NCI-H1694 treated with DMSO at 0.1 percent for 48 hours (cell line): ENCODE data around the gene ADGRD1.
"Not testable (repeated sequence)": the region's sequence is repeated elsewhere in the genome, so short reads cannot be mapped to it uniquely, and the experiment has no call there.

Source experiments
- DNase-seq: peaks from one replicate; lab custom pipeline; 2025; lab: John Stamatoyannopoulos, UW

Gene ADGRD1

GRCh38 chr12:131104463-131105350 lies 151.0 kb downstream of the ADGRD1 start:
- peak; percentile 12 for DNase-seq

GRCh38 chr12:131105351-131105735 lies 151.6 kb downstream of the ADGRD1 start:
- no peak for DNase-seq

DNA sequence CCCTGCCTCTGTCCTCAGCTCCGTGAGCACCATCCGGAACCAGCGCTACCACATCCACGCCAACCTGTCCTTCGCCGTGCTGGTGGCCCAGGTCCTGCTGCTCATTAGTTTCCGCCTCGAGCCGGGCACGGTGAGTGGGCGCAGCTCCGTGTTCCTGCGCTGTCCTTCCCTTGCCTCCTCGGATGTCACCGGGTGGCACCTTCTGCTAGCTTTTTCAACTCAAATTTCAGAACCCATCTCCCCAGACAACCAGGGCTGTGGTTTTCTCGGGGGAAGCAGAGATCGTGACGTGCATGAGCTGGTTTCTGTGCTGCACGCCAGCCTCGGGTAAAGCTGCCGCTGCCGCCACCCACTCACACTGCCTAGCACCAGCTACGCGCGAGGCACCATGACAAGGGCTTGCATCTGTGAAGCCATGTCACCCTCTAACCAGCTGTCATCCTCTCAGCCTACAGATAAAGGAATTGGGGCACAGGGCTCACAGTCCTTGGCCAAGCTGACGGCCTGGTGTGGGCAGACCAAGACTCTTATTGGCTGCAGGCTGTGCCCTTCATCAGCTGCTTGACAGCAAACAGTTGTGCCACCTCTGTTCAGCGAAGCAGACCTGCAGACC lies 152.1 kb downstream of the ADGRD1 start:
- no peak for DNase-seq

- no peak for DNase-seq
These were observed 152.7 kb downstream of the ADGRD1 start for GRCh38 chr12:131106349-131106941.

DNA sequence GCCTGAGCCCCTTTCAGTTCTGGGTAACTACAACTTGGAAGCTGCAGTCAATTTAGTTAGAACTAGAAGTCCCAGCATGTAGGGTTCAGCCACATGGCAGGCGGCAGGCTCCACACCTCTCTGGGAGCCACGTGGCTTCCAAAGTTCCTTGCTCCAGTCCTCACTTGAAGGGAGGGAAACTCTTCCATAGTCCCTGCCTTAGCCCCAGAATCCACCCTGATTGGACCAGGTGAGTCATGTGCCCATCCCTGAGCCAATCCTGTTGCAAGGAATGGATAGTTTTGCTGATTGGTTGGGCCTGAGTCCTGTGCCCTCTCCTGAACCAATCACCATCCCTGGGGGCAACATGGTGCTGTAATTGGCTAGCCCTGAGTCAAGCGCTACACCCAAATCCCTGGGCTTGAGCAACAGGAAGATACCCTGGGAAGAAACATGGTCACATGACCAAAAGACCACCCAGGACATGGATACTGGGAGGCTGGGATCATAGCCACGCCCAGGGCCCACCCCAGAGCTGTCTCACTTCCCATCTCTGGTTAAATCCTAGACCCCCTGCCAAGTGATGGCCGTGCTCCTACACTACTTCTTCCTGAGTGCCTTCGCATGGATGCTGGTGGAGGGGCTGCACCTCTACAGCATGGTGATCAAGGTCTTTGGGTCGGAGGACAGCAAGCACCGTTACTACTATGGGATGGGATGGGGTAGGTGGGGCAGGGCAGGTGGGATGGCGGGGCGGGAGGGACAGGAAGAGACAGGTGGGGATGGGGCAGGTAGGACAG lies 154.7 kb downstream of the ADGRD1 start:
- no peak for DNase-seq

GRCh38 chr12:131111446-131111845 lies 157.7 kb downstream of the ADGRD1 start:
- DNase-seq, result no peak

DNA sequence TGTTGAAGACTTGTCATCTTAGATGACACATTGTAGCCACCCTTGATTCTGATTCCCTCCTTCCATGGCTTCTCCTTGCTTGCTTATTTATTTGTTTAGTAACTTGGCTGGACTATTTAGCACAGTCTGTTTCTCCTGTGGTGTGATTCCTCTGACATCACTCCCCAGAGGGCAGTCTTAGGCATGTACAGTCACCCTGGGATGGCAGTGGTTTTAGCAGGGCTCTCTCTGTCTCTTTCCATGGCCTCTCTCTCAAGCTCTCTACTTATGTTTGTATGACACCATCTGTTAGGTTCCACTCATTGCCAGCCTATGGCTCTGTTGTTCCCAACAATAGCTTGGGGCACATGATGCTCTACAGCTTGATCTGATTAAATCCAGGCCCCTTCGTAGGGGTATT lies 158.3 kb downstream of the ADGRD1 start:
- no peak for DNase-seq

- no peak for DNase-seq
These were observed 159.1 kb downstream of the ADGRD1 start for GRCh38 chr12:131112700-131113290.

DNA sequence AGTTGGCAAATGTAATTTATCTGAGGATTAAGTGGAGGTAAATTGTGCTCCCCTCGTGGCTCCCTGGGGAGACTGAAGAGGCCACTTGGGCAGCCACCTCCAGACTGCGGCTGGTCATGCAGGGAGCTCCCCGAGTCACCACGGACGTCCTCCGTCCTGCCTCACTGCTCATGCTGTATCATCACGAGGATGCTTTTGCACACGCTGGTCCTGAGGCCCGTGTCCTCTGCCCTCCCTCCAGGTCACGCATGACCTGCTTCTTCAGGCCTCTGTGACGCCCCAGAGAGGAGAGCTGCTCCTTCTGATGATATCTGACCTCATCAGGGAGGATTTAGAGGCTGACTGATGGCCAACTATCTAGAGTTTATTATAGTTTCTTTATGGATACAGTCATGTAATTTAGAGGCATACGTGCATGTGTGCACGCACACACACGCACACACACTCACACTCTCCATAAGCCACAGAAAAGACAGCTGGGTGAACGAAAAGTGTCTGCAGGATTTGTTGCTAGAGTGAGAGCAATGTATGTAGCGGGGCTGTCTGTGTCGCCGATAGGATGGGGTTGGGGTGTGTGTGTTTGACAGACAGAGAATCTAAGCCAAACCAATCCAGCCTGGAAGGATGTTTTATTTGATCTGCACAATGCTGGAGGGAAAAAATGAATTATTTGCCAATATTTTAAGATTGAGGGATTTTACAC lies 160.0 kb downstream of the ADGRD1 start:
- DNase-seq, result no peak

DNA sequence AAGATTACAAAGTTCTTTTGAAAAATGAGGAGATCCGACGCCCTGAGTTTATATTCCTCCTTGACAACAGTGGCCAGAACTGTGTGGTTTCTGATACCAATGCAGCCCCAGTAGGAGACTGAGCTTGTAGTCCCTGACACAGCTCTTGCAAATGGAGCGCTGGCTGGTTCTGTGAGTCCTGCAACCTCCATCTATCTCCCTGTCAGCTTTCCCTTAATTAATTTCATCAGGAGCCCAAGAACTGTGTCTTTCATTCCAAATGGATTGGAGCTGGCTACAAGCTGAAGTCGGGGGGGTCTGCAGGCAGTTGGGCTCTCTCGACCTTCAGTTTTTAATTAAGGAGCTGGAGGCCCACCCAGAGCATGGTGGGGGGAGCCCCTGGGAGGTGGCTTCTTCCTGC lies 160.6 kb downstream of the ADGRD1 start:
- no peak for DNase-seq

DNA sequence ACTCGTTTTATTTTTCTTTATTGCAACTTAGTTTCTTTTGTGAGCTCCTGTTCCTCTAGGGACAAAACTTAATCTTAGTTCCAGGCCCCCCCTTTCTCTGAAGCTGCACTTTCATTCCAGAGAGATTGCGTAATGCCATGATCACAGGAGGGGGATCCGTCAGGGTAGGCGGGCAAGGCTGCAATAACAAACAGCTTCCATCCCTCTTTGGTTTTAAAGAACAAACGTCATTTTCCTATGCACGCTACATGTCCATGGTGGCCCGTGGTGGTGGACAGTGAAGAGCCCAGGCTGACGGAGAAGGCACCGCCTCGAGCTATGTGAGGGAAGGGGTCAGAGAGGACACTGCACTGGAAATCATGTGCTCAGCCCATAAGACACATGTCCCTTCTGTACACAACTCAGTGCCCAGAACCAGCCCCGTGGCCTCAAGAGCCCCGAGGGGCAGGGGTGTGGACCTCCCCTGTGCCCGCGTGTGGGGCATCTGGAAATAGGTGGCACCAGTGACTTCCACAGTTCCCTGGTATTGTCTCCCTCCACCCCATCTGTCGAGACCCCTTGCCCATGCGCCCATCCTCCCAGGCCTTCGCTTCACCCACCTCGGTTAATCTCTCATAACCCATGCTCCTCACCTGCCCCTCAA lies 161.4 kb downstream of the ADGRD1 start:
- no peak for DNase-seq

DNA sequence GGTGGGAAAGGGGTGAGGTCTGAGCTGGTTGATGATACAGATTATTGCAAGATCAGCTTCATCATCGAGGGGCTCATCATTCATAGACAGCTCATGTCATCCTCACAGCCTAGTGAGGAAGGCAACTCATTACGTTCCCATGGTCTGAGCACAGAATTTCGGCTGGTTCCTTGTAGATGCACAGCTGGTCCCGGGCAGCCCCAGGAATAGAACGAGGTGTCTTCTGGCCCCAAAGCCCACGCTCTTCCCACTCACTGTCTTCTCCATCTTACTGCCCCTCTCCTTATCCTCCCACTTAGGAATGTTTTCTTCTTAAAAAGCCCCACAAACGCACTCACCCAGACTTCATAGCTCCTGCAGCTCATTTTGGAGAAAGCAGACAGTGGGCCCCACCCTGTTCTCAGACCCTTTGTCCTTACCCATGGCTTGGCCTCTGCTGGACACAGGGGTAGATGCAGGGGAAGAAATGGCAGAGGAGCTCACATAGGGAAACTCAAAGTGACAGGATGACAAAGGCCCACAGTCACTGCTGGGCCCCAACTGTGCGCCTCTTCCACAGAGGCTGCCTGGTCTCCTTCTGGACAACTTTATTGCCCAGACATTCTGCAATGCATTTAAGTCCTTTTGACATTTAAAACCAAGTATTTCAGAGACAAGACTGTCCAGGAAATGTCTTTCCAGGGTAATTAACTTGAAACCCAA lies 162.2 kb downstream of the ADGRD1 start:
- DNase-seq, result no peak

GRCh38 chr12:131116468-131117117 lies 162.9 kb downstream of the ADGRD1 start:
- no peak for DNase-seq

GRCh38 chr12:131117438-131118245 lies 163.9 kb downstream of the ADGRD1 start:
- DNase-seq, result no peak

GRCh38 chr12:131118371-131118770 lies 164.7 kb downstream of the ADGRD1 start:
- DNase-seq, result no peak

- DNase-seq, result not testable (repeated sequence)
These were observed 165.6 kb downstream of the ADGRD1 start for GRCh38 chr12:131119345-131119744.

- DNase-seq, result no peak
These were observed 166.2 kb downstream of the ADGRD1 start for GRCh38 chr12:131119936-131120335.

DNA sequence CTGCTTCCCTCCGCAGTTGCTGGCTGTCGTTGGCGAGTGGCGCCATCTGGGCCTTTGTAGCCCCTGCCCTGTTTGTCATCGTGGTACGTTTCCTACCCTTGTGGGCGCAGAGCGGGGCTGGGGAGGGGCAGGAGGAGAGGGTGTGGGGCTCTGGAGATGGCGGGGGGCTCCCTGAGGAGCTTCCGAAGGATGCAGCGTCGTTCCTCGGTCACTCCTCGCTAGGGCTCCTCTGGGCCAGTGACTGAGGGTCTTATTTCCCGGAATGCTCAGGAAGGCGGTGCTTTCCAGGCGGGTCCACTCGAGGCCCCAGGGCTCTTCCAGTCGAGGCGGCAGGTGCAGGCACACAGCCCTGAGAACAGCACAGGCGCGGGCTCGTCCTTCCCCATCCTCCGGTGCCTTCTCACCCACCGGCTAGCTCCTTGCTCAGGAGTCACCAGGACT lies 167.1 kb downstream of the ADGRD1 start:
- no peak for DNase-seq
